HepG2 (cell line): Measurements from ENCODE around the gene COL8A1. TPM values are rescaled to one million over a fixed set of nuclear protein-coding genes. Genes with fewer than 3 reads are reported as not detected.

ENCODE experiments used
- ATRX ChIP-seq: sonication (generic); formaldehyde crosslinking; IDR thresholded peaks from 2 replicates; pipeline ENCODE4 v1.4.0; 2020; ENCODE audit warnings: missing genetic modification reagents, borderline replicate concordance
- BCL3 ChIP-seq: sonication (generic); formaldehyde crosslinking; IDR thresholded peaks from 2 replicates; pipeline ENCODE4 v1.5.1; 2020; ENCODE audit warnings: mild to moderate bottlenecking, missing genetic modification reagents, moderate library complexity
- CTCF ChIP-seq: sonication (generic); formaldehyde crosslinking; IDR thresholded peaks from 2 replicates; pipeline ENCODE4 v1.5.0; 2020; ENCODE audit warnings: mild to moderate bottlenecking, missing genetic modification reagents, moderate library complexity
- ELF4 ChIP-seq: sonication (generic); formaldehyde crosslinking; IDR thresholded peaks from 2 replicates; pipeline ENCODE4 v1.5.0; 2020; ENCODE audit warnings: missing genetic modification reagents, mild to moderate bottlenecking, moderate library complexity, borderline replicate concordance
- ELK4 ChIP-seq: sonication (generic); formaldehyde crosslinking; IDR thresholded peaks from 2 replicates; pipeline ENCODE4 v1.9.0; 2021; ENCODE audit warnings: missing genetic modification reagents, borderline replicate concordance
- HOMEZ ChIP-seq: IDR thresholded peaks from 2 replicates; pipeline ENCODE4 v1.6.1; 2016; ENCODE audit warnings: low read depth
- IKZF4 ChIP-seq: sonication (generic); formaldehyde crosslinking; IDR thresholded peaks from 2 replicates; pipeline ENCODE4 v1.5.1; 2020; ENCODE audit warnings: borderline replicate concordance, mild to moderate bottlenecking, low read depth, missing genetic modification reagents; ENCODE audit errors: not compliant biosample characterization
- PHF21A ChIP-seq: sonication (generic); formaldehyde crosslinking; IDR thresholded peaks from 2 replicates; pipeline ENCODE4 v1.5.0; 2020; ENCODE audit warnings: mild to moderate bottlenecking, missing genetic modification reagents
- RFX3 ChIP-seq: IDR thresholded peaks from 2 replicates; pipeline ENCODE4 v1.6.1; 2016; ENCODE audit warnings: missing biosample characterization, missing genetic modification reagents
- SALL1 ChIP-seq: sonication (generic); formaldehyde crosslinking; IDR thresholded peaks from 2 replicates; pipeline ENCODE4 v1.8.0; 2022; ENCODE audit warnings: mild to moderate bottlenecking, missing genetic modification reagents
- SMC3 ChIP-seq: IDR thresholded peaks from 2 replicates; pipeline ENCODE4 v1.6.1; 2011; ENCODE audit warnings: low read length, improper control_type of control experiment
- SPEN ChIP-seq: sonication (generic); formaldehyde crosslinking; IDR thresholded peaks from 2 replicates; pipeline ENCODE4 v1.5.1; 2020; ENCODE audit warnings: low read depth, mild to moderate bottlenecking, missing genetic modification reagents
- TEAD3 ChIP-seq: optimal IDR thresholded peaks from 2 replicates; pipeline ENCODE3; 2016; ENCODE audit warnings: borderline replicate concordance
- THAP11 ChIP-seq: IDR thresholded peaks from 2 replicates; pipeline ENCODE4 v1.6.1; 2016; ENCODE audit warnings: missing biosample characterization, missing genetic modification reagents
- ZFP90 ChIP-seq: sonication (generic); formaldehyde crosslinking; IDR thresholded peaks from 2 replicates; pipeline ENCODE4 v1.8.0; 2022; ENCODE audit warnings: missing genetic modification reagents, mild to moderate bottlenecking, inconsistent platforms, borderline replicate concordance
- ZNF30 ChIP-seq: sonication (generic); formaldehyde crosslinking; IDR thresholded peaks from 2 replicates; pipeline ENCODE4 v1.5.0; 2020; ENCODE audit warnings: mild to moderate bottlenecking, missing genetic modification reagents
- ZNF430 ChIP-seq: sonication (generic); formaldehyde crosslinking; IDR thresholded peaks from 2 replicates; pipeline ENCODE4 v1.9.0; 2021; ENCODE audit warnings: mild to moderate bottlenecking, missing genetic modification reagents
- ZNF607 ChIP-seq: sonication (generic); formaldehyde crosslinking; IDR thresholded peaks from 2 replicates; pipeline ENCODE4 v1.5.1; 2020; ENCODE audit warnings: missing genetic modification reagents, mild to moderate bottlenecking, borderline replicate concordance
- ZNF660 ChIP-seq: sonication (generic); formaldehyde crosslinking; IDR thresholded peaks from 2 replicates; pipeline ENCODE4 v1.5.1; 2020; ENCODE audit warnings: mild to moderate bottlenecking, low read depth, missing genetic modification reagents, borderline replicate concordance
- ZNF674 ChIP-seq: sonication (generic); formaldehyde crosslinking; IDR thresholded peaks from 2 replicates; pipeline ENCODE4 v1.5.0; 2020; ENCODE audit warnings: low read depth, mild to moderate bottlenecking, missing genetic modification reagents
- ZNF720 ChIP-seq: sonication (generic); formaldehyde crosslinking; IDR thresholded peaks from 2 replicates; pipeline ENCODE4 v1.4.0; 2020; ENCODE audit warnings: missing genetic modification reagents
- ZNF737 ChIP-seq: sonication (generic); formaldehyde crosslinking; IDR thresholded peaks from 2 replicates; pipeline ENCODE4 v1.5.0; 2020; ENCODE audit warnings: missing genetic modification reagents, mild to moderate bottlenecking, borderline replicate concordance
- ZSCAN21 ChIP-seq: sonication (generic); formaldehyde crosslinking; IDR thresholded peaks from 2 replicates; pipeline ENCODE4 v1.8.0; 2022; ENCODE audit warnings: mild to moderate bottlenecking, missing genetic modification reagents, moderate library complexity, borderline replicate concordance
- polyA plus RNA-seq, 8 experiments: library from polyadenylated mRNA; depleted of rRNA in 3 of 8; stranded (reverse) in 7 of 8; unstranded in 1 of 8; fragments of >200 nt; fragmentation: Illumina TruSeq in 4 of 8; extraction: Trizol in 4 of 8; gene quantifications; 2 replicates each; pipeline versions ENCODE4 v1.2.1 to v1.2.3, GENCODE V29; 2011 to 2016; ENCODE audit warnings: low read depth in 4 of 8, missing spikeins in 1 of 8, mixed read lengths in 1 of 8; ENCODE audit not compliant: insufficient read depth in 1 of 8
- total RNA-seq, 5 experiments: library from RNA; depleted of rRNA; stranded (reverse); fragments of >200 nt; fragmentation: Illumina TruSeq; extraction: Trizol; gene quantifications; 2 replicates each; pipeline ENCODE4 v1.2.3, GENCODE V29; 2016; ENCODE audit warnings: low read depth in 1 of 5

COL8A1 gene
- total and polyA plus RNA-seq, 2 of the 13 experiments (the other 11 are each of a cell fraction or from before 2014, with no cell fraction given), result not detected

GRCh38 chr3:99842826-99843589 lies 204.6 kb downstream of the COL8A1 start (continued):
- TF ChIP-seq CTCF (CRISPR knock-in tag) (peak; percentile 70), RFX3 (CRISPR knock-in tag) (no peak), ZNF720 (CRISPR knock-in tag) (no peak), ZNF607 (CRISPR knock-in tag) (no peak), SPEN (CRISPR knock-in tag) (no peak), TEAD3 (CRISPR knock-in tag) (peak; percentile 89), PHF21A (CRISPR knock-in tag) (no peak), HOMEZ (CRISPR knock-in tag) (0 out of 2 replicates have a peak, but pooled peaks have one; percentile 9), ZSCAN21 (no peak), SMC3 (peak; percentile 75), ATRX (no peak), IKZF4 (CRISPR knock-in tag) (no peak), ELK4 (no peak), ZNF674 (CRISPR knock-in tag) (no peak), ZNF660 (CRISPR knock-in tag) (no peak), ZNF30 (CRISPR knock-in tag) (no peak), ZNF737 (no peak), BCL3 (CRISPR knock-in tag) (no peak), ZFP90 (CRISPR knock-in tag) (no peak), THAP11 (CRISPR knock-in tag) (0 out of 2 replicates have a peak, but pooled peaks have one; percentile 5), SALL1 (no peak), ELF4 (CRISPR knock-in tag) (no peak), ZNF430 (CRISPR knock-in tag) (no peak)
